HG03378 (cell line): Measurements from ENCODE around the gene GABRB3.
"Not testable (repeated sequence)": the region's sequence is repeated elsewhere in the genome, so short reads cannot be mapped to it uniquely, and the experiment has no call there.

ENCODE experiments used
- ATAC-seq: cut with Tn5 transposase; IDR thresholded peaks from one replicate; pipeline ENCODE4 v1.9.1; 2021; ENCODE audit warnings: mild to moderate bottlenecking, moderate library complexity; ENCODE audit not compliant: unreplicated experiment

The GABRB3 gene

GRCh38 chr15:26736502-26737248, 36.2 kb downstream of the GABRB3 start:
- ATAC-seq = no peak

DNA sequence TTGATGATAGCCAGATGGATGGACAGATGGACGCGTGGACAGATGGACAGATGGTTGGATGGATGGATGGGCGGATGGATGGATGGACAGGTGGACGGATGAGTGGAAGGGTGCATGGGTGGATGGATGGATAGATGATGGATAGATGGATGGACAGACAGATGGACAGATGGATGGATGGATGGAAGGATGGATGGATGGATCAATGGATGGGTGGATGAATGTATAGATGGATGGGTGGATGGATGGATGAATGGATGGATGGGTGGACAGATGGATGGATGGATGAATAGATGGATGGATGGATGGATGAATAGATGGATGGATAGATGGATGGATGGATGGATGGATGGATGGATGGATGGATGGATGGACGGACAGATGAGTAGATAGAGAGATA, 40.9 kb downstream of the GABRB3 start:
- ATAC-seq = no peak

GRCh38 chr15:26729581-26729980, 43.3 kb downstream of the GABRB3 start:
- ATAC-seq = no peak

DNA sequence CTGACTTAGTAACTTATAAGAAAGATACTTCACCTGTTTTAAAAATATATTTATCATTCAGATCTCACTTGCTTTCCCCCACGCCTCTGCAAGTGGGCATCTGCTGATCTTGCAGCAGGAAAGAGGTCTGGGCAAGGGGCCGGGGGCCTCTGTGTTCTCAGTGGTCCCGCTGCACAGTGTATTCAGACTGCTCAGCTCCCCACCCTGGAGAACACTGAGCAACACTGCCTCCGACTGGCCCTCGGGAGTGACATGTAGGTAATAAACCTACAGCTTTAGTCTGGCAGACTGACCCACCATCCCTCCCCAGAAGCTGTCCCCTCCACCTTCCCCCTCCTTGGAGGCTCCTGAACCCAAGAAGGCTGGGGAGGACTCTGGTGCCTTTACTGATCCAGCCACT, 43.8 kb downstream of the GABRB3 start:
- ATAC-seq = no peak

- no peak for ATAC-seq
Measured at GRCh38 chr15:26724381-26725150, 48.3 kb downstream of the GABRB3 start.

DNA sequence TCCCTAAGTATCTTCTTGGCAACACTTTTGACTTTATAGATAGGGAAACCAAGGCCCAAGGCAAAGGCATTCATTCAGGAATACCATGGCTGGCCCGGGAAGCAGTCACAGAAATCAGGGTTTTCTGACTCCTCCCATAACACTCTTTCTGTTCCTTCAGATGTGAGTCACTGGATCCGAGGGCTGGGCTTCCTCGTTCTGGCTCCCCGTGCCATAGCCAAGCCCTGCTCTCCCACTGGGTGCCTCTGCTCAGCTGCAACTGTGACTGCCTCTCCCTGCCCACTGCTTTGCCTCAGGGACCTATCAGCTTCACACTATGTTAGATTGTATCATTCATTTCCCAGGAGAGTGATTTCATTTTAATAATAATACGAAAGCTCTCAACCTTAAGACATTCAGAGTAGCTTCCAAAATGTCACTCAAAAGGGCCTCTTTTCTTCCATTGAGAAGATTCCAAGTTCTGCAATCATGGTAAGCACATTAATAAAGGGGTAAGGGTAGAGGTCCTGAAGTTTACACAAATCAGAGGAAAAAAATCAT, 50.2 kb downstream of the GABRB3 start:
- no peak for ATAC-seq

DNA sequence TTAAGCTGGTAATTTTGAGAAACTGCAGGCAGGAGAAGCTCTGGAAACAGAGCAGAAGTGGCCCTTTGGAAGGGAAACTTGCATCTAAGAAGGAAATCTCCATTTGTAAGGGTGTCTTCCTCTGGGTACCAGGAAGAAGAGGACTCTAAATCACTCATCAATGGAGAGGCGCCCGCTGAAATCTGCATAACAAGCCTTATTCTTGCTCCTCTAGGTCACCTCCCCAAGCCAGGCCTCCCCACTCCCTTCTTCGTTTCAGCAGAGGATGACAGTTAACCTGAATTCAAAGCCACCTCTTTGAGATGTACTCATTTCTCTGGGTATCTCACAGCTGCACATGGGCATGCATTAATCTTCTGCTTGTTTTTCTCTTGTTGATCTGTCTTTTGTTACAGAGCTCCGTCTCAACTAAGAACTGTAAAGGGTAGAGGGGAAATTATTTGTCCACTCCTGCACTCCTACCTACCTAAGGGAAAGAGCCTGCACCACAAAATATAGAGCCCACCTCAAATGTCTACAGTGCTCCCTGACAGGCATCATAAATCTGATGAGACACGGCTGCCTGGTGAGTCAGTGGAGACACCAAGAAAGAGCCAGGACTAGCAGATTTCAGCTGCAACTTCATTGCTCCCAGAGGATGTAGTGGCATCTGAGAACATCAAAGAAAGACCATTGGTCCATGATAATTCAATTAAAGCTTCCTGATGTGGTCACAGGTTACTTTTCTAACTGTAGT, 51.5 kb downstream of the GABRB3 start:
- ATAC-seq = no peak

- ATAC-seq = no peak
Measured at GRCh38 chr15:26720546-26720945, 52.3 kb downstream of the GABRB3 start.

DNA sequence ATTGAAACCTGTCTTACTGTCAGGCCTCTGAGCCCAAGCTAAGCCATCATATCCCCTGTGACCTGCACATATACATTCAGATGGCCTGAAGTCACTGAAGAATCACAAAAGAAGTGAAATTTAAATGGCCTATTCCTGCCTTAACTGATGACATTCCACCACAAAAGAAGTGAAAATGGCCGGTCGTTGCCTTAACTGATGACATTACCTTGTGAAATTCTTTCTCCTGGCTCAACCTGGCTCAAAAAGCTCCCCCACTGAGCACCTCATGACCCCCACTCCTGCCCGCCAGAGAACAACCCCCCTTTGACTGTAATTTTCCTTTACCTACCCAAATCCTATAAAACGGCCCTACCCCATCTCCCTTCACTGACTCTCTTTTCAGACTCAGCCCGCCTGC, 53.0 kb downstream of the GABRB3 start:
- ATAC-seq = not testable (repeated sequence)

GRCh38 chr15:26716069-26716468, 56.8 kb downstream of the GABRB3 start:
- ATAC-seq = no peak

DNA sequence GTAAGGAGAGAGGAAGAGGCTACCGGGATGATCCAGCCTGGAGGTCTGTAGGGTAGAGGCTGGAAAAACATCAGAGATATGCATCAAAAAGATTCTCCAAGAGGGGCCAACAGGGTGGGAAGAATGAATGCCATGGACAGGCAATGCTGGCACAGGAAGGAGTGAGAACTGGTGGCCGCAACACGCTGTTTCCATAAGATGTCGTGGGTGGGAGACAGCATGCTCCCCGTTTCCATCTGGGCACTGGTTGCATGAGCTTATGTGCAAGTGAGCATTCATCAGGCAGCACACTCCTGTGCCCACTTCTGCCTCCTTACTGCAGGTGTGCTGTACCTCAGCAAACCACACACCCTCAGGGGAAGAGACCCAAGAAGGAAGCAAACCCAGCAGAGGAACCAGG, 59.4 kb downstream of the GABRB3 start:
- ATAC-seq = no peak

GRCh38 chr15:26712335-26712734, 60.5 kb downstream of the GABRB3 start:
- ATAC-seq = no peak

DNA sequence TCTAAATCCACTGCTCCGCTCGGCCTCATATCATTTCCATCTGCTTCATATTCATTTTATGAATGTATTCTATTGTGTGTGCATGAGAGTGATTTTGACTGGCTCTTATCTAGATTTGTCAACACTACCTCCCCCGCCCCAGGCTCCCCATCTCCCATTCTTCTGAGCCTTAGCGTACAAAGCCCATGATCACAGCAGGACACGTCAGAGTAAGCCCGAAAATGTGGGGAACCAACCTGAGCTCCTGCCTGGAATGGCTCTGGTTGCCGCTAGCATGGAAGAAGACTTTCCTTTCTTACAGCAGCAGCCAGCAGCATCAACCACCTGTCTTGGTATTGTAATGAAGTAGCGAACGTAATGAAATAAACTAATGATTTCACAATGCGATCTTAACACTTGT, 61.4 kb downstream of the GABRB3 start:
- no peak for ATAC-seq

- no peak for ATAC-seq
Measured at GRCh38 chr15:26702381-26702780, 70.5 kb downstream of the GABRB3 start.

GRCh38 chr15:26698555-26698954, 74.3 kb downstream of the GABRB3 start:
- no peak for ATAC-seq

GRCh38 chr15:26697913-26698312, 75.0 kb downstream of the GABRB3 start:
- no peak for ATAC-seq

DNA sequence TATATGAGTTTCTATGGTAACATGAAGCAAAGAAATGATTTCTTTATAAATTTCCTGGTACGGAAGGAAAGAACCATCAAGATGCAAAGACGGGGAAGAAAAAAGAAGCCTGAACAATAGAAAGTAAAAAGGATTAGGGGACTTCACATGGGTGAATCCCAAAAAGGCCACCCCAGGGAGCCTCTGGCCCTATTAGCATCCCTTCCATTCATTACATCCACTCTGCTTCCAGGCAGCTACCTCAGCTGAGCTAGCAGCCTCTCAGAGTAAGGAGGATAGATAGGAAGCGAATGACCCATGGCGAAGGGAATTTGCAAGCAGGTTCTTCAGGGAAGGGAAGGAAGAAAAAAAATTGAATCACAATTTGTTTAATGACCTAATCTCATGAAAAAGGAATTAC, 81.6 kb downstream of the GABRB3 start:
- no peak for ATAC-seq

GRCh38 chr15:26690778-26691177, 82.1 kb downstream of the GABRB3 start:
- ATAC-seq = no peak

DNA sequence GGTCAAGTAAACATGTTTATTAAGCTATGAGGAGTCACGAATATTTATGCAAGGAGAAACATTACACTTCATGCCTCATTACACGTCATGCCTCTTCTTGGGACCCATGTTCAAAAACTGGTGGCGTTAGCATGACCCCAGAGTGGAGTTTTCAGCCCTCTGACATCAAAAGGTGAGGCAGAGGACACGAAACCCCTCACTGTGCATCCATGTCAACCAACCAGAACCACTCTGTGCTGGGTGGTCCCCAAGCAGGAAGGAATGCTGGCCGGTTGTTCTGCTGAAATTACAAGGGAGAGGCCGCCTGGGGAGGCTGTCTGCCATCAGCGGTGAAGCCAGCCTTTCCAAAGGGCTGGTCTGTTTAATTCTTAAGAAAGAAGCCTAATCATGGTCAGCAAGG, 83.4 kb downstream of the GABRB3 start:
- no peak for ATAC-seq

- no peak for ATAC-seq
Measured at GRCh38 chr15:26686547-26687187, 86.2 kb downstream of the GABRB3 start.

GRCh38 chr15:26682598-26683164, 90.2 kb downstream of the GABRB3 start:
- no peak for ATAC-seq
